Measurements from ENCODE around the gene CREM.

DNA sequence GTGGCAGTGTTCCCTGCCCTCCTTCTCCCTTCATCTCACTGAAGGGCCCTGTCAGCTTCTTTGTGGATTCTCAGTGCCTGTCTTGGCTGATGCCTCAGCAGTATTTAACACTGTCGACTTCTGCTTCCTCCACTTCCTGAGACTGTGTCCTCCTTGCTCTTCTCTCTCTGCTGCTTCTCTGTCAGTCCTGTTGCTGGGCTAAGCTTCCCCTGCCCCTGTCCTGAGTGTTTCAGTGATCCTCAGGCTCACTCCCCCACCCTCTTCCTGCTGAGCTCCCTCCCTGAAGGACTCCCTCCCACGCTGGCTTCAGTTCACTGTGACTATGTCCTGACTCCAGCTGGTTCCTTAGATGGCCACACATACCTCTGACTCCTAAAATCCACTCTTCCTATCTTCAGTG is 64.9 kb downstream of the CREM start:
- TF ChIP-seq, protein P1, sequence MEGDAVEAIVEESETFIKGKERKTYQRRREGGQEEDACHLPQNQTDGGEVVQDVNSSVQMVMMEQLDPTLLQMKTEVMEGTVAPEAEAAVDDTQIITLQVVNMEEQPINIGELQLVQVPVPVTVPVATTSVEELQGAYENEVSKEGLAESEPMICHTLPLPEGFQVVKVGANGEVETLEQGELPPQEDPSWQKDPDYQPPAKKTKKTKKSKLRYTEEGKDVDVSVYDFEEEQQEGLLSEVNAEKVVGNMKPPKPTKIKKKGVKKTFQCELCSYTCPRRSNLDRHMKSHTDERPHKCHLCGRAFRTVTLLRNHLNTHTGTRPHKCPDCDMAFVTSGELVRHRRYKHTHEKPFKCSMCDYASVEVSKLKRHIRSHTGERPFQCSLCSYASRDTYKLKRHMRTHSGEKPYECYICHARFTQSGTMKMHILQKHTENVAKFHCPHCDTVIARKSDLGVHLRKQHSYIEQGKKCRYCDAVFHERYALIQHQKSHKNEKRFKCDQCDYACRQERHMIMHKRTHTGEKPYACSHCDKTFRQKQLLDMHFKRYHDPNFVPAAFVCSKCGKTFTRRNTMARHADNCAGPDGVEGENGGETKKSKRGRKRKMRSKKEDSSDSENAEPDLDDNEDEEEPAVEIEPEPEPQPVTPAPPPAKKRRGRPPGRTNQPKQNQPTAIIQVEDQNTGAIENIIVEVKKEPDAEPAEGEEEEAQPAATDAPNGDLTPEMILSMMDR (IDR thresholded peaks at IDR 0.05; ENCODE audit: low read depth, low read length): no peak
- no peak for TF ChIP-seq EZH2phosphoT487 (IDR thresholded peaks at IDR 0.05; ENCODE audit: low read depth)

Measured in OCI-LY3 (cell line).